GM12878 (cell line): Measurements from ENCODE around the gene MIEN1. TPM values are rescaled to one million over a fixed set of nuclear protein-coding genes. Genes with fewer than 3 reads are reported as not detected.

Experiments
- ATAC-seq: fragments of 200-7000 bp; cut with Tn5 transposase; 3 replicates; pipeline ENCODE4 v1.9.1; 2020; ENCODE audit warnings: mild to moderate bottlenecking, moderate library complexity
- BruUV-seq: library from RNA; stranded (reverse); fragments of 400-500 nt; replicated peaks from 2 replicates; lab custom pipeline; 2021; lab: Mats Ljungman, UMichigan
- CTCF ChIA-PET: fragments of 300-600 bp; sonication (Branson Sonifier 250); formaldehyde crosslinking; extraction: SDS; loops from one replicate; lab custom pipeline; 2021; ENCODE audit warnings: inconsistent platforms; lab: Yijun Ruan, JAX
- POLR2A ChIA-PET: fragments of 350-600 bp; formaldehyde crosslinking; extraction: SDS; loops from one replicate; lab custom pipeline; 2021; ENCODE audit warnings: inconsistent platforms; lab: Charles Lee
- RAD21 ChIA-PET: fragments of 300-600 bp; sonication (Branson Sonifier 250); formaldehyde crosslinking; loops from one replicate; lab custom pipeline; 2023; ENCODE audit warnings: antibody characterized with exemption; ENCODE audit not compliant: unreplicated experiment; lab: Charles Lee
- SMC1A ChIA-PET: fragments of 300-600 bp; sonication (Branson Sonifier 250); formaldehyde crosslinking; loops from one replicate; lab custom pipeline; 2023; ENCODE audit not compliant: unreplicated experiment, uncharacterized antibody; lab: Charles Lee
- DNase-seq: peaks from one replicate; pipeline ENCODE4 v3.0.0-alpha.2; 2011; ENCODE audit warnings: low read depth, low spot score
- FAIRE-seq: peaks from 3 replicates; lab custom pipeline; 2011; peaks lifted over from hg19 to GRCh38; lab: Jason Lieb, UNC
- H2AFZ ChIP-seq: 2 replicates; pipeline ENCODE4 v1.6.0; 2011; ENCODE audit warnings: low read depth, low read length, control low read depth; ENCODE audit not compliant: control insufficient read depth
- H3K27ac ChIP-seq: 2 replicates; pipeline ENCODE4 v1.5.1; 2011; ENCODE audit warnings: control low read depth; ENCODE audit not compliant: control insufficient read depth, insufficient read depth
- H3K27me3 ChIP-seq, 2 experiments: replicated peaks in 1 of 2; 2 replicates each; pipeline versions ENCODE4 v1.6.0 to v1.6.1; 2011; ENCODE audit warnings: low read length in 1 of 2; ENCODE audit not compliant: control insufficient read depth in 2 of 2, insufficient read depth in 2 of 2
- H3K36me3 ChIP-seq, 2 experiments: 2 replicates each; pipeline ENCODE4 v1.5.1; 2011; ENCODE audit warnings: low read length in 1 of 2; ENCODE audit not compliant: control insufficient read depth in 2 of 2, insufficient read depth in 2 of 2
- H3K4me1 ChIP-seq: 2 replicates; pipeline ENCODE4 v1.6.1; 2011; ENCODE audit warnings: mild to moderate bottlenecking, low read length, moderate library complexity, mixed read lengths; ENCODE audit not compliant: control insufficient read depth, insufficient read depth
- H3K4me2 ChIP-seq: 2 replicates; pipeline ENCODE4 v1.6.0; 2011; ENCODE audit warnings: control low read depth; ENCODE audit not compliant: control insufficient read depth, insufficient read depth
- H3K4me3 ChIP-seq: fragments of 200-600 bp; sonication (generic); 2 replicates; pipeline ENCODE4 v1.5.1; 2016
- H3K79me2 ChIP-seq: 2 replicates; pipeline ENCODE4 v1.6.0; 2011; ENCODE audit warnings: low read length; ENCODE audit not compliant: control insufficient read depth, insufficient read depth
- H3K9ac ChIP-seq: 2 replicates; pipeline ENCODE4 v1.8.0; 2011; ENCODE audit warnings: low read length, control low read depth, mixed read lengths; ENCODE audit not compliant: control insufficient read depth, insufficient read depth
- H3K9me3 ChIP-seq: replicated peaks from 3 replicates; pipeline ENCODE4 v1.5.1; 2011; ENCODE audit warnings: mild to moderate bottlenecking, low read length; ENCODE audit not compliant: control insufficient read depth, insufficient read depth
- H4K20me1 ChIP-seq: 2 replicates; pipeline ENCODE4 v1.6.0; 2011; ENCODE audit not compliant: control insufficient read depth, insufficient read depth
- CREM ChIP-seq: IDR thresholded peaks from 2 replicates; pipeline ENCODE4 v1.6.1; 2014; ENCODE audit warnings: antibody characterized with exemption, low read depth
- MTA2 ChIP-seq: fragments of 450-650 bp; IDR thresholded peaks from 2 replicates; pipeline ENCODE4 v1.6.1; 2016; ENCODE audit warnings: low read depth, mild to moderate bottlenecking, moderate library complexity
- NFIC ChIP-seq: IDR thresholded peaks from 2 replicates; pipeline ENCODE4 v1.6.1; 2012; ENCODE audit warnings: low read depth, mild to moderate bottlenecking, inconsistent platforms, low read length, moderate library complexity
- POLR2AphosphoS5 ChIP-seq: IDR thresholded peaks from 2 replicates; pipeline ENCODE4 v1.6.1; 2011; ENCODE audit warnings: mild to moderate bottlenecking, low read length, inconsistent platforms
- RUNX3 ChIP-seq: IDR thresholded peaks from 2 replicates; pipeline ENCODE4 v1.6.1; 2012; ENCODE audit warnings: low read length, inconsistent platforms
- SREBF2 ChIP-seq: IDR thresholded peaks from 2 replicates; pipeline ENCODE4 v1.6.1; 2012; ENCODE audit warnings: mild to moderate bottlenecking, low read length
- ZNF274 ChIP-seq: IDR thresholded peaks from one replicate; pipeline ENCODE4 v1.8.0; 2011; ENCODE audit not compliant: insufficient read length, insufficient read depth
- WGBS: methylation state at CpG from one replicate; pipeline ENCODE4 v1.1.6; 2016; ENCODE audit warnings: low lambda C conversion rate; ENCODE audit not compliant: insufficient replicate concordance, insufficient coverage; ENCODE audit errors: missing lambda C conversion rate; 5-methylcytosine and 5-hydroxymethylcytosine counted together
- in situ Hi-C: fragments of 300-500 bp; cut with MboI; formaldehyde crosslinking; loops from 9 replicates; pipeline ENCODE4 v1.14.3; 2018; ENCODE audit warnings: mixed read lengths
- intact Hi-C: fragments of 100-400 bp; cut with micrococcal nuclease; formaldehyde crosslinking; loops from one replicate; pipeline ENCODE4 v1.14.2; 2022; ENCODE audit not compliant: unreplicated experiment
- polyA plus RNA-seq, 11 experiments: library from polyadenylated mRNA; depleted of rRNA in 4 of 11; unstranded in 6 of 11; stranded (reverse) in 5 of 11; fragments of >200 nt; fragmentation: Nextera tagmentation in 4 of 11; fragmentation: Illumina TruSeq in 1 of 11; extraction: Ambion mirVana in 4 of 11; extraction: Trizol in 1 of 11; gene quantifications; 1 replicate in 1 of 11; 2 replicates in 10 of 11; pipeline versions ENCODE4 v1.2.1 to v1.2.3, GENCODE V29; 2011 to 2016; ENCODE audit warnings: inconsistent platforms in 2 of 11, missing spikeins in 2 of 11, low read depth in 1 of 11
- total RNA-seq, 4 experiments: library from RNA; depleted of rRNA in 3 of 4; stranded (reverse); fragments of >200 nt in 3 of 4; fragmentation: Illumina TruSeq in 1 of 4; extraction: Trizol in 1 of 4; gene quantifications; 2 replicates each; pipeline versions ENCODE4 v1.2.1 to v1.2.3, GENCODE V29; 2013 to 2021
- TF ChIP-seq, protein P1 (sequence below): fragments of 450-650 bp; IDR thresholded peaks from 2 replicates; pipeline ENCODE4 v1.6.1; 2016; ENCODE audit warnings: mild to moderate bottlenecking
- TF ChIP-seq, protein P2 (sequence below): IDR thresholded peaks from 2 replicates; pipeline ENCODE4 v1.6.1; 2012; ENCODE audit warnings: low read depth, low read length, improper control_type of control experiment
- TF ChIP-seq, protein P3 (sequence below): fragments of 150-350 bp; IDR thresholded peaks from 2 replicates; pipeline ENCODE4 v1.6.1; 2016; ENCODE audit warnings: low read depth, low read length

MIEN1 gene
- total and polyA plus RNA-seq, 10 of the 15 experiments (the other 5 are each of a cell fraction or from before 2014, with no cell fraction given) = 24.9 to 89.1 (median 47.7) TPM

DNA sequence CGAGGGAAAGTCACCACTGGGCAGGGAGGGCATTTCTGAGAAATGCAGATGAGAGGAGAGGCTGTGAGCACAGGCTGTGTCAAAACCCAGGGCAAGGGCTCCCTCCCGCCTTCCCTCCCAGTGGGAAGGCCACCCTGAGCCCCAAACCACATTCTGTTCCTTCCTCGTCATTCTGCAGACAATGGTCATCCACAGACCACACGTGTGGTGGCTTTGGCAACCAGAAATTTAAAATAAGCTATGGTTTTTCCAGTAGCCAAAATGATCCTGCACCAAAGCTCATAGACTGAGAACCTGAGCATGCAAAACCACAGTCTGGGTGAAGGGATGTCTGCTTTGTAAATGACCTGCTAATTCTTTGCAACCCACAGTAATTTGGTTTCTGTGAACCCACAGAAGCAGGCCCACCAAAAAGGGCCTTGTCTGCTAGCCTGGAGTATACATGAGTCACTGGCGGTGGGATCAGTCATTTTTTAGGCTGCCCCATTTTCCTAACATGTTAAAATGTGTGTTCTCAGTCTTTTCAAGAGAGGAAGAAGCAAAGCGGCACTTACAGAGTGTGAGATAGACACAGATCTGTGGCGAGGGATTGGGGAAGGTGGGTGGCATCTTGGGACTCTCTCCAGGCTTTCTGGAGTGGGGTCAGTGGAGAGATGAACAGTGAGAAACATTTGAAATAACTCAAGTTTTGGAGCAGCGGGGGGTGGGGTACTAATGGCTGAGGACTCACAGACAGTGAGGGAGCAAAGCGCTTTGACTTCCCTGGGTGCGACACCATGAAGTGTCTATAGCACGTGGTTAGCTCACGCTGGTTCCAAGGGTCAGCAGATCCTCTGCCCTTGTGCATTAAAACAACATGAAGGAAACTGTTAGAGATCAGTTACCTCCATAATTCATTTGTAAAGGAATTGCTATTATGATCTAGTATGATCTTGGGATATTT, 27.9 kb upstream of the MIEN1 start (continued):
- peak; percentile 41 for TF ChIP-seq POLR2AphosphoS5
- TF ChIP-seq RUNX3 = peak; percentile 98
- peak; percentile 91 for TF ChIP-seq MTA2
- TF ChIP-seq, protein P1, sequence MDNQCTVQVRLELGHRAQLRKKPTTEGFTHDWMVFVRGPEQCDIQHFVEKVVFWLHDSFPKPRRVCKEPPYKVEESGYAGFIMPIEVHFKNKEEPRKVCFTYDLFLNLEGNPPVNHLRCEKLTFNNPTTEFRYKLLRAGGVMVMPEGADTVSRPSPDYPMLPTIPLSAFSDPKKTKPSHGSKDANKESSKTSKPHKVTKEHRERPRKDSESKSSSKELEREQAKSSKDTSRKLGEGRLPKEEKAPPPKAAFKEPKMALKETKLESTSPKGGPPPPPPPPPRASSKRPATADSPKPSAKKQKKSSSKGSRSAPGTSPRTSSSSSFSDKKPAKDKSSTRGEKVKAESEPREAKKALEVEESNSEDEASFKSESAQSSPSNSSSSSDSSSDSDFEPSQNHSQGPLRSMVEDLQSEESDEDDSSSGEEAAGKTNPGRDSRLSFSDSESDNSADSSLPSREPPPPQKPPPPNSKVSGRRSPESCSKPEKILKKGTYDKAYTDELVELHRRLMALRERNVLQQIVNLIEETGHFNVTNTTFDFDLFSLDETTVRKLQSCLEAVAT = peak; percentile 89
- TF ChIP-seq, protein P2, sequence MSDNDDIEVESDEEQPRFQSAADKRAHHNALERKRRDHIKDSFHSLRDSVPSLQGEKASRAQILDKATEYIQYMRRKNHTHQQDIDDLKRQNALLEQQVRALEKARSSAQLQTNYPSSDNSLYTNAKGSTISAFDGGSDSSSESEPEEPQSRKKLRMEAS = no peak
- peak; percentile 71; the same call in 1 of the 2 replicates for TF ChIP-seq CREM
- TF ChIP-seq SREBF2 = no peak

DNA sequence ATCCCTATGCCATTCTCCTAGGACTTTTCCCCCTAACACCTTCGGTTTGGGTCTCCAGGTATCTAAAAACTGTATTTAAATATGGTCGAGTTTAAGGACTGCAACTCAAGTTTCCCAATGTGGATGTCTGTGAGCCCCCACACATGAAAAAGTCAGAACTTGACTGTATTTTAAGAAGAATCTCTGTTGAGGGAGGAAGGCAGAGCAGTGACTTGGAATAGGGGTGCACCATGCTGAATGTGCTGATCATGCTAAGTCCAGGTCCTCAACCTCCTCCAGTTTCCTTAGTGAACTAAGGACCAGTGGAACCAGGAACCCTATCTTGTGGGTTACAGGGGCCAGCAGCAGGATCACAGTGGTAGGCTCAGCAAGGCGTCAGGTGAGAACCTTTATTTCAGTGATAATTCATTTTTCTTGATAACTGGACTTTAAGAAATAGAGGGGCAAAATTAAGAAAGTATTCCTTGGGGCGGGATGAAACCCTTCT, 26.9 kb upstream of the MIEN1 start:
- peaks cover 4 to 16% of the 10 kb centered on the region in 2 experiments for H3K36me3 ChIP-seq
- TF ChIP-seq NFIC = peak; percentile 29; the same call in 1 of the 2 replicates
- TF ChIP-seq, protein P3, sequence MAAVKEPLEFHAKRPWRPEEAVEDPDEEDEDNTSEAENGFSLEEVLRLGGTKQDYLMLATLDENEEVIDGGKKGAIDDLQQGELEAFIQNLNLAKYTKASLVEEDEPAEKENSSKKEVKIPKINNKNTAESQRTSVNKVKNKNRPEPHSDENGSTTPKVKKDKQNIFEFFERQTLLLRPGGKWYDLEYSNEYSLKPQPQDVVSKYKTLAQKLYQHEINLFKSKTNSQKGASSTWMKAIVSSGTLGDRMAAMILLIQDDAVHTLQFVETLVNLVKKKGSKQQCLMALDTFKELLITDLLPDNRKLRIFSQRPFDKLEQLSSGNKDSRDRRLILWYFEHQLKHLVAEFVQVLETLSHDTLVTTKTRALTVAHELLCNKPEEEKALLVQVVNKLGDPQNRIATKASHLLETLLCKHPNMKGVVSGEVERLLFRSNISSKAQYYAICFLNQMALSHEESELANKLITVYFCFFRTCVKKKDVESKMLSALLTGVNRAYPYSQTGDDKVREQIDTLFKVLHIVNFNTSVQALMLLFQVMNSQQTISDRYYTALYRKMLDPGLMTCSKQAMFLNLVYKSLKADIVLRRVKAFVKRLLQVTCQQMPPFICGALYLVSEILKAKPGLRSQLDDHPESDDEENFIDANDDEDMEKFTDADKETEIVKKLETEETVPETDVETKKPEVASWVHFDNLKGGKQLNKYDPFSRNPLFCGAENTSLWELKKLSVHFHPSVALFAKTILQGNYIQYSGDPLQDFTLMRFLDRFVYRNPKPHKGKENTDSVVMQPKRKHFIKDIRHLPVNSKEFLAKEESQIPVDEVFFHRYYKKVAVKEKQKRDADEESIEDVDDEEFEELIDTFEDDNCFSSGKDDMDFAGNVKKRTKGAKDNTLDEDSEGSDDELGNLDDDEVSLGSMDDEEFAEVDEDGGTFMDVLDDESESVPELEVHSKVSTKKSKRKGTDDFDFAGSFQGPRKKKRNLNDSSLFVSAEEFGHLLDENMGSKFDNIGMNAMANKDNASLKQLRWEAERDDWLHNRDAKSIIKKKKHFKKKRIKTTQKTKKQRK = no peak
- no peak for TF ChIP-seq ZNF274
- TF ChIP-seq, protein P1 = no peak
- TF ChIP-seq, all 136 proteins: peak for 1
- H3K4me2 ChIP-seq = peak overlapping the region; percentile 34
- no peak for FAIRE-seq
- no peak for ATAC-seq
- H3K27ac ChIP-seq = peak overlapping the region; percentile 96
- H3K27me3 ChIP-seq = no peaks in the 10 kb centered on the region
- SMC1A ChIA-PET = interaction anchor here (1.0 to 4.6 kb wide), 10 partner anchors 9 to 106 kb away, joined by 3 to 50 read pairs (median 22); partner anchors contain the start of genes IKZF3 and MIEN1
- intact Hi-C loops = loop anchor here (5.0 kb wide), 3 partner anchors 35 to 225 kb away; partner anchors contain the start of genes LRRC3C, ORMDL3 and PSMD3
- WGBS = 43% methylated on average over 4 of the region's 4 CpGs
- peaks cover 74% of the 10 kb centered on the region for H3K4me1 ChIP-seq
- H3K4me3 ChIP-seq = no peak overlapping the region
- no peak overlapping the region for H2AFZ ChIP-seq
- H4K20me1 ChIP-seq = no peaks in the 10 kb centered on the region; the same call in 1 of the 2 replicates
- no TSS peak for BruUV-seq
- RAD21 ChIA-PET = interaction anchor here (2.8 to 3.8 kb wide), 10 partner anchors 8 to 108 kb away, joined by 12 to 57 read pairs (median 20); partner anchors contain the start of gene IKZF3
- peaks cover 37% of the 10 kb centered on the region for H3K79me2 ChIP-seq
- in situ Hi-C loops = loop anchor here (5.0 kb wide), 1 partner anchor 105 kb away; the partner anchor contains the start of gene IKZF3
- POLR2A ChIA-PET = interaction anchor here (1.0 to 2.9 kb wide), 10 partner anchors 8 to 367 kb away, joined by 3 to 32 read pairs (median 6); no protein-coding TSS in a partner anchor
- no peak for DNase-seq
- no peaks in the 10 kb centered on the region for H3K9me3 ChIP-seq
- H3K9ac ChIP-seq = peak overlapping the region; percentile 20; the same call in 1 of the 2 replicates
- CTCF ChIA-PET = interaction anchor here (0.7 to 5.0 kb wide), 10 partner anchors 13 to 134 kb away, joined by 3 to 39 read pairs (median 14); partner anchors contain the start of gene MIEN1
